Karpas-422 (cell line): ENCODE measurements around the gene TMUB1. TPM values are rescaled to one million over a fixed set of nuclear protein-coding genes. Genes with fewer than 3 reads are reported as not detected.

Experiments used
- DNase-seq: peaks from one replicate; pipeline ENCODE4 v3.0.0-alpha.2; 2015
- H2AFZ ChIP-seq: fragments of 200-600 bp; sonication (generic); 2 replicates; pipeline ENCODE4 v1.6.1; 2014; ENCODE audit warnings: antibody characterized with exemption, low read length, mixed read lengths
- H3K27ac ChIP-seq: fragments of 200-600 bp; sonication (generic); 2 replicates; pipeline ENCODE4 v1.5.1; 2014; ENCODE audit warnings: mild to moderate bottlenecking, low read length, moderate library complexity
- H3K27me3 ChIP-seq: fragments of 200-600 bp; sonication (generic); 2 replicates; pipeline ENCODE4 v1.6.1; 2014; ENCODE audit warnings: low read length, mixed read lengths
- H3K36me3 ChIP-seq: fragments of 200-600 bp; sonication (generic); 2 replicates; pipeline ENCODE4 v1.6.1; 2014; ENCODE audit warnings: low read length, mixed read lengths; ENCODE audit not compliant: insufficient read depth
- H3K4me1 ChIP-seq: fragments of 200-600 bp; sonication (generic); 2 replicates; pipeline ENCODE4 v1.6.1; 2014; ENCODE audit warnings: mild to moderate bottlenecking, low read length, mixed read lengths
- H3K4me2 ChIP-seq: fragments of 200-600 bp; sonication (generic); 2 replicates; pipeline ENCODE4 v1.6.1; 2014; ENCODE audit warnings: low read length, low read depth, mild to moderate bottlenecking; ENCODE audit not compliant: poor library complexity, severe bottlenecking
- H3K4me3 ChIP-seq: fragments of 200-600 bp; sonication (generic); 2 replicates; pipeline ENCODE4 v1.5.1; 2014; ENCODE audit warnings: mild to moderate bottlenecking, antibody characterized with exemption, low read length, mixed read lengths
- H3K79me2 ChIP-seq: fragments of 200-600 bp; sonication (generic); 2 replicates; pipeline ENCODE4 v1.6.1; 2014; ENCODE audit warnings: mild to moderate bottlenecking, low read length, mixed read lengths
- H3K9ac ChIP-seq: fragments of 200-600 bp; sonication (generic); 2 replicates; pipeline ENCODE4 v1.6.0; 2014; ENCODE audit warnings: low read length
- H3K9me2 ChIP-seq: fragments of 200-600 bp; sonication (generic), shearing (Covaris generic); replicated peaks from 2 replicates; pipeline ENCODE4 v1.6.0; 2014; ENCODE audit warnings: mild to moderate bottlenecking, low read length, moderate library complexity; ENCODE audit not compliant: insufficient read depth
- H3K9me3 ChIP-seq: fragments of 300-700, 200-600 bp; sonication (generic); 2 replicates; pipeline ENCODE4 v1.6.1; 2014; ENCODE audit warnings: low read length, mixed read lengths
- H4K20me1 ChIP-seq: fragments of 200-600 bp; sonication (generic); 2 replicates; pipeline ENCODE4 v1.6.1; 2014; ENCODE audit warnings: mild to moderate bottlenecking, antibody characterized with exemption, low read length, low read depth; ENCODE audit not compliant: insufficient read depth
- total RNA-seq: library from RNA; depleted of rRNA; stranded (reverse); fragments of >200 nt; shearing (Covaris generic); gene quantifications from 2 replicates; pipeline ENCODE4 v1.2.3, GENCODE V29; 2014; ENCODE audit warnings: low replicate concordance

Gene TMUB1
- total RNA-seq, 1 experiment from 2014 or later = 30.9 TPM

GRCh38 chr7:151053096-151053495 is 30.2 kb downstream of the TMUB1 start:
- H3K4me1 ChIP-seq = peaks cover 9% of the 10 kb centered on the region
- no peaks in the 10 kb centered on the region for H3K9me3 ChIP-seq
- no peak for DNase-seq
- no peaks in the 10 kb centered on the region for H3K27me3 ChIP-seq
- H3K4me3 ChIP-seq = no peak overlapping the region
- H3K4me2 ChIP-seq = no peak overlapping the region
- no peak overlapping the region for H3K9ac ChIP-seq
- H3K9me2 ChIP-seq = no peaks in the 10 kb centered on the region
- H3K79me2 ChIP-seq = peaks cover 4% of the 10 kb centered on the region; the same call in 1 of the 2 replicates
- no peak overlapping the region for H3K27ac ChIP-seq
- H3K36me3 ChIP-seq = no peaks in the 10 kb centered on the region
- H4K20me1 ChIP-seq = no peaks in the 10 kb centered on the region
- H2AFZ ChIP-seq = no peak overlapping the region

GRCh38 chr7:151051108-151051507 is 32.2 kb downstream of the TMUB1 start:
- H3K4me1 ChIP-seq = no peaks in the 10 kb centered on the region
- H3K9me3 ChIP-seq = no peaks in the 10 kb centered on the region
- no peaks in the 10 kb centered on the region for H3K79me2 ChIP-seq
- H3K27me3 ChIP-seq = no peaks in the 10 kb centered on the region
- peak; percentile 76 for DNase-seq
- no peak overlapping the region for H3K4me2 ChIP-seq
- no peaks in the 10 kb centered on the region for H3K9me2 ChIP-seq
- no peaks in the 10 kb centered on the region for H4K20me1 ChIP-seq
- H3K36me3 ChIP-seq = no peaks in the 10 kb centered on the region
- no peak overlapping the region for H3K27ac ChIP-seq
- H3K9ac ChIP-seq = no peak overlapping the region
- no peak overlapping the region for H2AFZ ChIP-seq
- no peak overlapping the region for H3K4me3 ChIP-seq

GRCh38 chr7:151048911-151049463 is 34.3 kb downstream of the TMUB1 start:
- H2AFZ ChIP-seq = no peak overlapping the region
- DNase-seq = no peak
- H4K20me1 ChIP-seq = no peaks in the 10 kb centered on the region
- H3K4me1 ChIP-seq = no peaks in the 10 kb centered on the region
- H3K27me3 ChIP-seq = no peaks in the 10 kb centered on the region
- H3K79me2 ChIP-seq = no peaks in the 10 kb centered on the region
- no peak overlapping the region for H3K9ac ChIP-seq
- H3K9me3 ChIP-seq = no peaks in the 10 kb centered on the region
- H3K27ac ChIP-seq = no peak overlapping the region
- H3K9me2 ChIP-seq = no peaks in the 10 kb centered on the region
- H3K4me2 ChIP-seq = no peak overlapping the region
- H3K36me3 ChIP-seq = no peaks in the 10 kb centered on the region
- no peak overlapping the region for H3K4me3 ChIP-seq

GRCh38 chr7:151047976-151048815 is 35.1 kb downstream of the TMUB1 start, which contains the start of gene ASIC3:
Gene ASIC3, plus strand, starts transcription at chr7:151048531. Its CDS starts 355 bp downstream, at chr7:151048886.
- H3K79me2 ChIP-seq = no peaks in the 10 kb centered on the region
- H3K4me3 ChIP-seq = no peak within 1 kb of the TSS
- H3K9me3 ChIP-seq = no peaks in the 10 kb centered on the region
- H3K9me2 ChIP-seq = no peaks in the 10 kb centered on the region
- H2AFZ ChIP-seq = no peak within 1 kb of the TSS
- no peak within 1 kb of the TSS for H3K27ac ChIP-seq
- no peak within 1 kb of the TSS for H3K9ac ChIP-seq
- DNase-seq = no peak
- no peaks in the 10 kb centered on the region for H3K27me3 ChIP-seq
- H3K36me3 ChIP-seq = no peaks in the 10 kb centered on the region
- H3K4me1 ChIP-seq = no peaks in the 10 kb centered on the region
- H4K20me1 ChIP-seq = no peaks in the 10 kb centered on the region
- no peak within 1 kb of the TSS for H3K4me2 ChIP-seq

- no peaks in the 10 kb centered on the region for H3K36me3 ChIP-seq
- H3K9ac ChIP-seq = no peak overlapping the region
- no peaks in the 10 kb centered on the region for H3K4me1 ChIP-seq
- no peak overlapping the region for H2AFZ ChIP-seq
- H3K27ac ChIP-seq = no peak overlapping the region
- no peaks in the 10 kb centered on the region for H3K27me3 ChIP-seq
- no peaks in the 10 kb centered on the region for H3K9me3 ChIP-seq
- no peaks in the 10 kb centered on the region for H3K79me2 ChIP-seq
- no peak overlapping the region for H3K4me3 ChIP-seq
- H4K20me1 ChIP-seq = no peaks in the 10 kb centered on the region
- H3K9me2 ChIP-seq = no peaks in the 10 kb centered on the region
- no peak for DNase-seq
- no peak overlapping the region for H3K4me2 ChIP-seq
Measured at GRCh38 chr7:151046603-151047573, 36.4 kb downstream of the TMUB1 start.

- no peaks in the 10 kb centered on the region for H3K4me1 ChIP-seq
- no peaks in the 10 kb centered on the region for H3K27me3 ChIP-seq
- no peak overlapping the region for H3K9ac ChIP-seq
- H3K36me3 ChIP-seq = no peaks in the 10 kb centered on the region
- no peak overlapping the region for H3K4me3 ChIP-seq
- no peaks in the 10 kb centered on the region for H4K20me1 ChIP-seq
- no peak overlapping the region for H3K4me2 ChIP-seq
- no peaks in the 10 kb centered on the region for H3K9me2 ChIP-seq
- no peak for DNase-seq
- no peaks in the 10 kb centered on the region for H3K9me3 ChIP-seq
- H3K79me2 ChIP-seq = no peaks in the 10 kb centered on the region
- no peak overlapping the region for H3K27ac ChIP-seq
- no peak overlapping the region for H2AFZ ChIP-seq
Measured at GRCh38 chr7:151045967-151046366, 37.3 kb downstream of the TMUB1 start.

GRCh38 chr7:151045262-151045661 is 38.0 kb downstream of the TMUB1 start:
- Histone ChIP-seq H3K4me1 (no peaks in the 10 kb centered on the region), H3K79me2 (no peaks in the 10 kb centered on the region), H4K20me1 (no peaks in the 10 kb centered on the region), H3K27me3 (no peaks in the 10 kb centered on the region), H2AFZ (no peak overlapping the region), H3K27ac (no peak overlapping the region), H3K36me3 (no peaks in the 10 kb centered on the region), H3K4me3 (no peak overlapping the region), H3K9ac (no peak overlapping the region), H3K9me2 (no peaks in the 10 kb centered on the region), H3K9me3 (no peaks in the 10 kb centered on the region), H3K4me2 (no peak overlapping the region)
- no peak for DNase-seq

- H2AFZ ChIP-seq = no peak overlapping the region
- no peaks in the 10 kb centered on the region for H4K20me1 ChIP-seq
- no peak overlapping the region for H3K9ac ChIP-seq
- H3K9me3 ChIP-seq = no peaks in the 10 kb centered on the region
- H3K4me2 ChIP-seq = no peak overlapping the region
- no peak for DNase-seq
- H3K27me3 ChIP-seq = no peaks in the 10 kb centered on the region
- H3K27ac ChIP-seq = no peak overlapping the region
- H3K79me2 ChIP-seq = no peaks in the 10 kb centered on the region
- H3K4me1 ChIP-seq = no peaks in the 10 kb centered on the region
- no peaks in the 10 kb centered on the region for H3K36me3 ChIP-seq
- H3K9me2 ChIP-seq = no peaks in the 10 kb centered on the region
- H3K4me3 ChIP-seq = no peak overlapping the region
Measured at GRCh38 chr7:151043959-151044358, 39.3 kb downstream of the TMUB1 start.
